H9 (cell line): Measurements from ENCODE around the gene RPL5. TPM values are rescaled to one million over a fixed set of nuclear protein-coding genes. Genes with fewer than 3 reads are reported as not detected.

Source experiments
- DNase-seq: peaks from one replicate; pipeline ENCODE4 v3.0.0-alpha.2; 2017
- H2AFZ ChIP-seq: one replicate; pipeline ENCODE4 v1.6.1; 2013; ENCODE audit warnings: mild to moderate bottlenecking, low read length, control low read depth, moderate library complexity
- H2AK5ac ChIP-seq: 2 replicates; pipeline ENCODE4 v1.6.1; 2013; ENCODE audit warnings: low read length, control low read depth, mixed read lengths; ENCODE audit not compliant: insufficient read length
- H2BK120ac ChIP-seq: one replicate; pipeline ENCODE4 v1.6.1; 2013; ENCODE audit warnings: low read depth, mild to moderate bottlenecking, low read length, control low read depth, inconsistent platforms; ENCODE audit not compliant: poor library complexity, severe bottlenecking
- H2BK12ac ChIP-seq: 2 replicates; pipeline ENCODE4 v1.6.1; 2013; ENCODE audit warnings: low read length, control low read depth, mixed read lengths, low read depth; ENCODE audit not compliant: insufficient read length
- H2BK15ac ChIP-seq: 2 replicates; pipeline ENCODE4 v1.6.1; 2013; ENCODE audit warnings: low read depth, low read length, control low read depth
- H2BK20ac ChIP-seq: one replicate; pipeline ENCODE4 v1.6.1; 2013; ENCODE audit warnings: low read depth, mild to moderate bottlenecking, low read length, control low read depth, inconsistent platforms; ENCODE audit not compliant: poor library complexity, severe bottlenecking
- H2BK5ac ChIP-seq: 2 replicates; pipeline ENCODE4 v1.6.1; 2013; ENCODE audit warnings: low read length, control low read depth, mixed read lengths; ENCODE audit not compliant: insufficient read length
- H3K14ac ChIP-seq: 2 replicates; pipeline ENCODE4 v1.6.1; 2013; ENCODE audit warnings: low read length, control low read depth; ENCODE audit not compliant: insufficient read depth
- H3K18ac ChIP-seq: 2 replicates; pipeline ENCODE4 v1.6.1; 2013; ENCODE audit warnings: low read depth, mild to moderate bottlenecking, mixed read lengths, low read length, control low read depth; ENCODE audit not compliant: insufficient read length
- H3K23ac ChIP-seq: 2 replicates; pipeline ENCODE4 v1.6.1; 2013; ENCODE audit warnings: low read length, control low read depth, mixed read lengths, low read depth; ENCODE audit not compliant: insufficient read length
- H3K23me2 ChIP-seq: 2 replicates; pipeline ENCODE4 v1.6.1; 2013; ENCODE audit warnings: low read depth, mild to moderate bottlenecking, mixed read lengths, low read length, control low read depth; ENCODE audit not compliant: insufficient read length, poor library complexity, severe bottlenecking
- H3K27ac ChIP-seq: 2 replicates; pipeline ENCODE4 v1.5.1; 2013; ENCODE audit warnings: low read length, control low read depth, mixed read lengths, low read depth; ENCODE audit not compliant: insufficient read length
- H3K27me3 ChIP-seq: 2 replicates; pipeline ENCODE4 v1.6.1; 2013; ENCODE audit warnings: low read length, control low read depth, inconsistent platforms; ENCODE audit not compliant: insufficient read depth
- H3K4ac ChIP-seq: 2 replicates; pipeline ENCODE4 v1.6.1; 2013; ENCODE audit warnings: low read depth, mild to moderate bottlenecking, control low read depth, inconsistent platforms, low read length, moderate library complexity
- H3K4me1 ChIP-seq: 2 replicates; pipeline ENCODE4 v1.6.1; 2013; ENCODE audit warnings: low read length, control low read depth, inconsistent platforms; ENCODE audit not compliant: insufficient read depth
- H3K4me2 ChIP-seq: 2 replicates; pipeline ENCODE4 v1.6.1; 2013; ENCODE audit warnings: low read length, control low read depth, mixed read lengths; ENCODE audit not compliant: insufficient read length, insufficient read depth
- H3K56ac ChIP-seq: 2 replicates; pipeline ENCODE4 v1.6.1; 2013; ENCODE audit warnings: low read depth, mild to moderate bottlenecking, mixed read lengths, low read length, control low read depth; ENCODE audit not compliant: insufficient read length
- H3K79me1 ChIP-seq: 2 replicates; pipeline ENCODE4 v1.6.1; 2013; ENCODE audit warnings: low read depth, mild to moderate bottlenecking, moderate library complexity, low read length, control low read depth, inconsistent platforms; ENCODE audit not compliant: insufficient read depth, poor library complexity, severe bottlenecking
- H3K79me2 ChIP-seq: 2 replicates; pipeline ENCODE4 v1.6.1; 2013; ENCODE audit warnings: low read length, control low read depth, inconsistent platforms; ENCODE audit not compliant: insufficient read depth
- H3K9ac ChIP-seq: 2 replicates; pipeline ENCODE4 v1.6.1; 2013; ENCODE audit warnings: low read length, control low read depth, mixed read lengths; ENCODE audit not compliant: insufficient read length; ENCODE audit errors: extremely low read depth
- H3K9me3 ChIP-seq: one replicate; pipeline ENCODE4 v1.6.1; 2013; ENCODE audit warnings: low read depth, low read length, inconsistent platforms; ENCODE audit not compliant: control insufficient read depth
- H3T11ph ChIP-seq: one replicate; pipeline ENCODE4 v1.6.1; 2013; ENCODE audit warnings: mild to moderate bottlenecking, low read length, control low read depth, inconsistent platforms
- H4K20me1 ChIP-seq: one replicate; pipeline ENCODE4 v1.6.1; 2013; ENCODE audit not compliant: control insufficient read depth, insufficient read length, insufficient read depth
- H4K5ac ChIP-seq: 2 replicates; pipeline ENCODE4 v1.6.1; 2013; ENCODE audit warnings: low read depth, mild to moderate bottlenecking, mixed read lengths, low read length, control low read depth; ENCODE audit not compliant: insufficient read length
- H4K8ac ChIP-seq: replicated peaks from 2 replicates; pipeline ENCODE4 v1.6.1; 2013; ENCODE audit warnings: low read length, control low read depth, mixed read lengths, low read depth; ENCODE audit not compliant: insufficient read length
- H4K91ac ChIP-seq: 2 replicates; pipeline ENCODE4 v1.6.1; 2013; ENCODE audit warnings: low read depth, mild to moderate bottlenecking, moderate library complexity, mixed read lengths, low read length, control low read depth; ENCODE audit not compliant: insufficient read length
- H3K27ac Mint-ChIP-seq, 3 experiments: 2 replicates in 2 of 3; 3 replicates in 1 of 3; pipeline ENCODE4 v1.8.0; 2020 to 2021; ENCODE audit warnings: mixed read lengths in 3 of 3, mild to moderate bottlenecking in 1 of 3, moderate library complexity in 1 of 3
- H3K27me3 Mint-ChIP-seq: 2 replicates; pipeline ENCODE4 v1.8.0; 2021; ENCODE audit warnings: low read depth, mild to moderate bottlenecking, moderate library complexity, mixed read lengths
- H3K36me3 Mint-ChIP-seq, 3 experiments: 2 replicates in 2 of 3; 3 replicates in 1 of 3; pipeline ENCODE4 v1.8.0; 2020 to 2021; ENCODE audit warnings: low read depth in 3 of 3, mixed read lengths in 3 of 3; ENCODE audit not compliant: insufficient read depth in 1 of 3
- H3K4me1 Mint-ChIP-seq, 2 experiments: 2 replicates each; pipeline ENCODE4 v1.8.0; 2020; ENCODE audit warnings: mixed read lengths in 2 of 2
- H3K4me3 Mint-ChIP-seq, 2 experiments: 2 replicates in 1 of 2; 3 replicates in 1 of 2; pipeline ENCODE4 v1.8.0; 2020 to 2021; ENCODE audit warnings: mild to moderate bottlenecking in 2 of 2, mixed read lengths in 2 of 2, moderate library complexity in 1 of 2
- H3K9me3 Mint-ChIP-seq, 2 experiments: 2 replicates in 1 of 2; 3 replicates in 1 of 2; pipeline ENCODE4 v1.8.0; 2020; ENCODE audit warnings: mild to moderate bottlenecking in 2 of 2, mixed read lengths in 2 of 2, moderate library complexity in 1 of 2
- CTCF ChIP-seq: fragments of 200-600 bp; sonication (generic); conservative IDR thresholded peaks from 3 replicates; pipeline ENCODE4 v1.8.0; 2021; ENCODE audit warnings: antibody characterized with exemption, mild to moderate bottlenecking
- WGBS: extraction: QIAGEN DNeasy Blood & Tissue Kit; methylation state at CpG from one replicate; pipeline ENCODE4 v1.1.7; 2013; ENCODE audit warnings: missing lambda C conversion rate, low lambda C conversion rate, mixed read lengths; ENCODE audit not compliant: insufficient read length; ENCODE audit errors: extremely low coverage; 5-methylcytosine and 5-hydroxymethylcytosine counted together
- total RNA-seq: library from RNA; stranded (reverse); gene quantifications from 2 replicates; pipeline ENCODE4 v1.2.1, GENCODE V29; 2021

RPL5 gene
- total RNA-seq, 1 experiment from 2014 or later, result 1,608 TPM

- Histone ChIP-seq H3K27me3 (no peaks in the 10 kb centered on the region; the same call in 1 of the 2 replicates), H2AK5ac (no peak within 1 kb of the TSS), H4K5ac (no peak within 1 kb of the TSS), H3K23ac (no peak within 1 kb of the TSS), H3K23me2 (peaks cover 8% of the 10 kb centered on the region), H3K4ac (no peak within 1 kb of the TSS), H4K8ac (no peak within 1 kb of the TSS), H2BK120ac (no peak within 1 kb of the TSS), H3K79me1 (peaks cover 2% of the 10 kb centered on the region), H3K18ac (peak within 1 kb of the TSS; percentile 75), H3K56ac (no peak within 1 kb of the TSS), H4K91ac (no peak within 1 kb of the TSS), H2BK12ac (no peak within 1 kb of the TSS), H2BK15ac (no peak within 1 kb of the TSS), H4K20me1 (no peaks in the 10 kb centered on the region), H3K9me3 (no peaks in the 10 kb centered on the region), H2BK20ac (no peak within 1 kb of the TSS), H2AFZ (peak within 1 kb of the TSS; percentile 76), H3K4me1 (no peaks in the 10 kb centered on the region), H3K27ac (no peak within 1 kb of the TSS), H3T11ph (no peak within 1 kb of the TSS), H3K9ac (peak within 1 kb of the TSS; percentile 64), H3K14ac (peak within 1 kb of the TSS; percentile 81), H3K79me2 (no peaks in the 10 kb centered on the region), H2BK5ac (no peak within 1 kb of the TSS), H3K4me2 (peak within 1 kb of the TSS; percentile 93)
- Mint-ChIP-seq H3K27me3 (peaks cover 29% of the 10 kb centered on the region), H3K4me1 (peaks cover 18 to 19% of the 10 kb centered on the region in 2 experiments), H3K9me3 (peaks cover 0 to 3% of the 10 kb centered on the region in 2 experiments; a peak in 2 of 5 replicates), H3K27ac (peak within 1 kb of the TSS in 2 of 3 experiments; percentile 77 to 97; a peak in 4 of 7 replicates), H3K4me3 (peak within 1 kb of the TSS; percentile 90 to 91), H3K36me3 (peaks cover 4 to 7% (median 5%) of the 10 kb centered on the region in 3 experiments)
- no CpG with 5 or more reads among the region's 94 CpGs for WGBS
- no peak; the same call in 2 of the 3 replicates for TF ChIP-seq CTCF
- peak; percentile 99 for DNase-seq
Observed at GRCh38 chr1:92784639-92785500, 47.0 kb upstream of the RPL5 start, which contains the start of gene EVI5. Gene EVI5 (minus strand): TSS chr1:92785108. CDS start chr1:92736546, 48,562 bp downstream.
